ENCODE data around the gene TRIM41. TPM values are rescaled to one million over a fixed set of nuclear protein-coding genes. Genes with fewer than 3 reads are reported as not detected.
"Not testable (repeated sequence)": the region's sequence is repeated elsewhere in the genome, so short reads cannot be mapped to it uniquely, and the experiment has no call there.

Gene TRIM41
- 10 to 100 TPM; 35.2 to 42.7 TPM for total RNA-seq
- 2.2 TPM for polyA plus RNA-seq

DNA sequence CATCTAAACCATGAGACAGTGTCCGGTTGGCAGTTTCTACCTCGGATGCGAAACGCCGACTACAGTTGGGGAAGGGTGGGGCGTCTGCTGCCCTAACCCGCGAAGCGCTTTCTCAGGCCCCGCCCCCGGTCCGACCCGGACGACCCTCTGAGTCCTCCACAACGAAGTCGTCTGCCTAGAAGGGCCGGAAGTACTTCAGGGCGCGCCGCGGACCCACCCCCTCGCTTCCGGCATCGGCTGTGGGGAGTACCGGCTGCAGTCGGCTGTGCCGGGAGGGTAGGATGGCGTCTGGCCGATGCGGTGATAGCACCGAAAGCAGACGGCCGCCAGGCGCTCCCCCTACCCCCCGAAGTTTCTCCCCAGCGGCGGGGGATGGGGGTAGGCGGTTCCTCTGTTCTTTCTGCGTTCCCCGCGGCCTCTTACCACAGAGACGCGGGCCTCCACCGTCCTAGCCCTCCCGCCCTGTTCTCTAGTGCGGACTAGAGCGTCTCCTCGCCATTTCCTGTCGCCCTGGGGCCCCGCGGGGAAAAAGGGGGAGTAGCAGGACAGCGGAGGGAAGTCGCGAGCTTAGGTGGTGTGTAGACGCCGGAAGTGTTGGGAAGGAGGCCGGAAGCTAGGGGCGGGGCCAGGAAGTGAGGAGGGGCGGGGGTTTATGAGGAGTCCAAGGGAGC is at the start of gene TRIM41:
TSS of gene TRIM41 (plus strand) at position 224 of the 671 bp plus-strand sequence. CDS start 719 bp downstream, outside the sequence.
- Mint-ChIP-seq H3K27ac (peak within 1 kb of the TSS; percentile 91 to 100 (median 100)), H3K27me3 (peaks cover 1 to 21% of the 10 kb centered on the region in 2 donors), H3K4me1 (peaks cover 56 to 75% (median 58%) of the 10 kb centered on the region in 3 donors), H3K9me3 (peaks cover 0 to 12% (median 9%) of the 10 kb centered on the region in 5 donors), H3K4me3 (peak within 1 kb of the TSS; percentile 88 to 99 (median 92)), H3K36me3 (peaks cover 0 to 28% (median 0%) of the 10 kb centered on the region in 3 donors)
- H3K4me1 ChIP-seq (ENCODE audit: insufficient read depth, low read length) = peaks cover 54% of the 10 kb centered on the region
- peak within 1 kb of the TSS; percentile 91 for H3K27ac ChIP-seq (ENCODE audit: low read depth, low read length)
- no peaks in the 10 kb centered on the region for H3K9me3 ChIP-seq (ENCODE audit: low read length)
- H3K4me3 ChIP-seq (ENCODE audit: low read length) = peak within 1 kb of the TSS; percentile 85
- H3K27me3 ChIP-seq (ENCODE audit: insufficient read depth, low read length, poor library complexity, severe bottlenecking) = no peaks in the 10 kb centered on the region
- ChIA-PET POLR2A (interaction anchor here (0.5 to 4.4 kb wide), 12 partner anchors 12 to 51 kb away, joined by 3 to 101 read pairs (median 11); partner anchors contain the start of genes RACK1, TRIM52 and TRIM7), CTCF (interaction anchor here (1.4 to 3.6 kb wide), 7 partner anchors 12 to 41 kb away, joined by 3 to 40 read pairs (median 13); partner anchors contain the start of genes RACK1 and TRIM52)
- DNase-seq = peak; percentile 95 to 99 (median 98)
- no peaks in the 10 kb centered on the region for H3K36me3 ChIP-seq (ENCODE audit: insufficient read depth, low read length)

DNA sequence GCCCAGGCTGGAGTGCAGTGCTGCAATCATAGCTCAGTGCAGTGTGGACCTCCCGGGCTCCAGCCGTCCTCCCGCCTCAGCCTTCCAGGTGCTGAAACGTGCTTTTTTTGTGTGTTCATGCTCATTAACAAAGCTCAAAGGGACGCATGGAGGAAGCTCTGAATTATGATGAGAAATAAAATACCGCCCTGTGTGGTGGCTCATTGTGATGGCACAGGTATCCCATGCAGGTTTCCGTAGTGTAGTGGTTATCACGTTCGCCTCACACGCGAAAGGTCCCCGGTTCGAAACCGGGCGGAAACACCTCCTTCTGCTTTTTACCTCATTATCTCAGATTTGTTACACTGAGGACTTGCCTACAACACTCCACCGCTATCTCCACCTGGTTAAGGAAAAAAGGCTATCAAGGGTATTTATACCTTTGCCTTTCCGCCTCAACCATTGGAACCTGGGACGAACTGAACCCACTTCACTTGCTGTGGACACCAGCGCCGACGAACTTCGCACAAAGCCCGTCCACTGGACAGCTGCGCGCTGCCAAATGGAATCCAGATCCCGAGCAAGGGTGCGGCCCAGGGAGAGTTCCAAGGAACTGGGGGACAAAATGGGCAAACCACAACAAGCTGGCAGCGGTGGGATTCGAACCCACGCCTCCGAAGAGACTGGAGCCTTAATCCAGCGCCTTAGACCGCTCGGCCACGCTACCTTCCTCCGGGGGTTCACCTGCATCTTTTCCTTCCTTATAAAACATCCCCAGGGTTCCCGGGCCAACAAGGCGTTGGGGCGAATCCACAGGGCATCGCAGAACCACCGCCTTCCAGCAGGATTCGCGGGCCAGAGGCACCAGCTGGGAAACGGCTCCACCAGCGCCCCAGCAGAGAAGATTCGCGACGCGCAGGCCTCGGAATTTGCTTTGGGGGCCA is 49.4 kb upstream of the TRIM41 start:
- Mint-ChIP-seq H3K4me1 (peaks cover 17 to 35% (median 31%) of the 10 kb centered on the region in 3 donors), H3K27ac (peak overlapping the region; percentile 38 to 90 (median 80)), H3K36me3 (no peaks in the 10 kb centered on the region), H3K27me3 (peaks cover 48 to 62% of the 10 kb centered on the region in 2 donors), H3K4me3 (peak overlapping the region; percentile 56 to 91 (median 84)), H3K9me3 (peaks cover 0 to 8% (median 0%) of the 10 kb centered on the region in 5 donors)
- DNase-seq = peak in 4 of 5 donors; percentile 33 to 71 (median 51)
- Histone ChIP-seq H3K36me3 (ENCODE audit: insufficient read depth, low read length) (no peaks in the 10 kb centered on the region), H3K27ac (ENCODE audit: low read depth, low read length) (no peak overlapping the region), H3K27me3 (ENCODE audit: insufficient read depth, low read length, poor library complexity, severe bottlenecking) (peaks cover 19% of the 10 kb centered on the region), H3K4me3 (ENCODE audit: low read length) (peak overlapping the region; percentile 32), H3K9me3 (ENCODE audit: low read length) (no peaks in the 10 kb centered on the region), H3K4me1 (ENCODE audit: insufficient read depth, low read length) (peaks cover 18% of the 10 kb centered on the region)
- CTCF ChIA-PET = interaction anchor here (0.6 to 2.6 kb wide), 7 partner anchors 11 to 87 kb away, joined by 3 to 13 read pairs (median 5); partner anchors contain the start of gene TRIM52
- POLR2A ChIA-PET = interaction anchor here (0.6 to 3.5 kb wide), 3 partner anchors 11 to 88 kb away, joined by 4 to 10 read pairs (median 4); partner anchors contain the start of gene TRIM52

DNA sequence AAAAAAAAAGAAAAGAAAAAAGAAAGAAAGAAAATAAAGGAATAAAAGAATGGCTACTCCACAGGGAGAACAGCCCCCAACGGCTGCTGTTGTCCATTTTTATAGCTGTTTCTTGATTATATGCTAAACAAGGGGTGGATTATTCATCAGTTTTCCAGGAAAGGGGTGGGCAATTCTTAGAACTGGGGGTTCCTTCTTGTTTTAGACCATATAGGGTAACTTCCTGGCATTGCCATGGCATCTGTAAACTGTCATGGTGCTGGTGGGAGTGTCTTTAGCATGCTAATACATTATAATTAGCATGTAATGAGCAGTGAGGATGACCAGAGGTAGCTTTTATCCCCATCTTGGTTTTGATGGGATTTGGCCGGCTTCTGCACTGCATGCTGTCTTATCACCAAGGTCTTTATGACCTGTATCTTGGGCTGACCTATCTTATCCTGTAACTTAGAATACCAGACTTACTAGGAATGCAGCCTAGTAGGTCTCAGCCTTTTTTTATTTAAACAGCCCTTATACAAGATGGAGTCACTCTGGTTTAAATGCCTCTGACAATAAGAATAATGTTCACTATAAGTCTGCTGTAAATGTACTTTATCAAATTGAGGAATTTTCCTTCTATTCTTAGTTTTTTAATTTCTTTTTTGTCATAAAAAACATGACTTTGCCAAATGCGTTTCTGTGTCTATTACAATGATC is 46.7 kb upstream of the TRIM41 start:
- Mint-ChIP-seq H3K4me3 (peak overlapping the region in 1 of 7 donors; percentile 9), H3K27me3 (peaks cover 22 to 35% of the 10 kb centered on the region in 2 donors), H3K27ac (no peak overlapping the region), H3K4me1 (peaks cover 8 to 14% (median 13%) of the 10 kb centered on the region in 3 donors), H3K9me3 (peaks cover 0 to 5% (median 0%) of the 10 kb centered on the region in 5 donors), H3K36me3 (no peaks in the 10 kb centered on the region)
- Histone ChIP-seq H3K4me3 (ENCODE audit: low read length) (no peak overlapping the region), H3K27ac (ENCODE audit: low read depth, low read length) (no peak overlapping the region), H3K9me3 (ENCODE audit: low read length) (no peaks in the 10 kb centered on the region), H3K27me3 (ENCODE audit: insufficient read depth, low read length, poor library complexity, severe bottlenecking) (peaks cover 12% of the 10 kb centered on the region), H3K36me3 (ENCODE audit: insufficient read depth, low read length) (no peaks in the 10 kb centered on the region), H3K4me1 (ENCODE audit: insufficient read depth, low read length) (peaks cover 10% of the 10 kb centered on the region)
- ChIA-PET CTCF (no interaction called here), POLR2A (no interaction called here)
- DNase-seq = no peak

DNA sequence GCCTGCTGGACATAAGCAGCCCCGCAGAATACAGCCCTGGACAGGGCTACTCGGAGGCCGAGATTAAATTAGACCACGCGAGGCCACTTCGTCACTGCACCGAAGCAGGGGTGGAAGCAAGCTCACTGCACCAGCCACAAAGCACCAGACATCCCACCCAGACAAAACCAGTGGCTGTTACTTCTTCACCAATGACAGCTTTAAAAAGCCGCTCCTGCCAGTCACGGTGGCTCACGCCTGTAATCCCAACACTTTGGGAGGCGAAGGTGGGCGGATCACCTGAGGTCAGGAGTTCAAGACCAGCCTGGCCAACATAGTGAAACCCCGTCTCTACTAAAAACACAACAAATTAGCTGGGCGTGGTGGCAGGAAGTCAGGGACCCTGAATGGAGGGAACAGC is 45.5 kb upstream of the TRIM41 start:
- POLR2A ChIA-PET, CTCF ChIA-PET: not testable (repeated sequence)

DNA sequence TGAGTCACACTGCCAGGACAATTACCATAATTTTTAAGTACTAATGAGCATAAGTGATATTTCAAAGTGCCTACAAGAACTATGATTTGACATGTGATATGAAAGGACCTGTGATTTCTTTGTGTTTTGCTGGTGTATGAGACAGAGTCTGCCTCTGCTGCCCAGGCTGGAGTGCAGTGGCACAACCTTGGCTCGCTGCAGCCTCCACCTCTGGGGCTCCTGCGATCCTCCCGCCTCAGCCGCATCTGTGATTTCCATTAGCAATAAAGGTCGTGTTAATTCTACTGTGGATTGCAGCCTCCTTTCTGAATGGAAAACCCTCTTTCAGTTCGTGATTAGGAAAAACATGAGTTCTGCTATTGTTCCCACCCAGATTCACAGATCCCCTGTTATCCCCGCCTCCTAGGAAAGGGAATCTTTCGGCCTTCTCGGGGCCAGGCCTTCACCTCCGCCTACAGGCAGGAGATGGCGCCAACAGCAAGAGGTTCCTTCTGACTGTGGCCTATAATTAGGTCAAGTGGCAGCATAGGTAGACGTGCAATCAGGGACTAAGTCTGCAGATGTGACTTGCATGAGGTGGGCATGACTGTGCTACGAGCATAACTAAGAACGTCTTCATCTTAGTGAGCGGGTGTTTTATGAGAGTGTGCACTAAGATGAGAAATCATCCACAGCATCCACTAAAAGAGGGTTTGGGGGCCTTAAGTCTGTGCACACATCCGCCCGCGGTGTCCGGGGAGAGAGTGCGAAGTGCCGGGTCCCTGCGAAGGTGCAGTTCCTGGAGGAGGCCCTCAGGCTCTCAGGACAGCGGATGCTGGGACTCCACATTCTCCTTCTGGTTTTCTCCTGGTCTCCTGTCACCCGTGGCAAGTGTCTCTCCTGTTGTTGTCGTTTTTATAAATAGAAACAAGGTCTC is 41.2 kb upstream of the TRIM41 start:
- Mint-ChIP-seq H3K36me3 (peaks cover 0 to 2% (median 0%) of the 10 kb centered on the region in 3 donors), H3K4me1 (peaks cover 31 to 41% (median 38%) of the 10 kb centered on the region in 3 donors), H3K9me3 (no peaks in the 10 kb centered on the region), H3K27ac (peak overlapping the region; percentile 4 to 98 (median 88)), H3K27me3 (peaks cover under 1 to 5% of the 10 kb centered on the region in 2 donors), H3K4me3 (peak overlapping the region in 6 of 7 donors; percentile 48 to 88 (median 84))
- ChIA-PET POLR2A (interaction anchor here (1.5 kb wide), 1 partner anchor 10 kb away, joined by 4 read pairs; no protein-coding TSS in a partner anchor), CTCF (interaction anchor here (1.0 to 2.9 kb wide), 2 partner anchors 11 to 20 kb away, joined by 3 to 6 read pairs; no protein-coding TSS in a partner anchor)
- Histone ChIP-seq H3K27ac (ENCODE audit: low read depth, low read length) (no peak overlapping the region), H3K36me3 (ENCODE audit: insufficient read depth, low read length) (no peaks in the 10 kb centered on the region), H3K4me3 (ENCODE audit: low read length) (no peak overlapping the region), H3K4me1 (ENCODE audit: insufficient read depth, low read length) (peaks cover 4% of the 10 kb centered on the region), H3K9me3 (ENCODE audit: low read length) (no peaks in the 10 kb centered on the region), H3K27me3 (ENCODE audit: insufficient read depth, low read length, poor library complexity, severe bottlenecking) (no peaks in the 10 kb centered on the region)
- peak; percentile 49 to 79 (median 66) for DNase-seq

More for the DNA sequence above, 45.5 kb upstream of the TRIM41 start:
- not testable (repeated sequence) for H3K27ac ChIP-seq (ENCODE audit: low read depth, low read length); H3K4me3 ChIP-seq (ENCODE audit: low read length); H3K4me1 ChIP-seq (ENCODE audit: insufficient read depth, low read length); H3K9me3 Mint-ChIP-seq; H3K9me3 ChIP-seq (ENCODE audit: low read length); H3K4me3 Mint-ChIP-seq; DNase-seq; H3K36me3 ChIP-seq (ENCODE audit: insufficient read depth, low read length); H3K36me3 Mint-ChIP-seq
- H3K27me3 ChIP-seq (ENCODE audit: insufficient read depth, low read length, poor library complexity, severe bottlenecking) = peaks cover 12% of the 10 kb centered on the region
- peaks cover 17 to 22% (median 21%) of the 10 kb centered on the region in 3 donors for H3K4me1 Mint-ChIP-seq
- H3K27ac Mint-ChIP-seq = peak overlapping the region in 1 of 8 donors; percentile 88
- H3K27me3 Mint-ChIP-seq = peaks cover 21 to 25% of the 10 kb centered on the region in 2 donors

DNA sequence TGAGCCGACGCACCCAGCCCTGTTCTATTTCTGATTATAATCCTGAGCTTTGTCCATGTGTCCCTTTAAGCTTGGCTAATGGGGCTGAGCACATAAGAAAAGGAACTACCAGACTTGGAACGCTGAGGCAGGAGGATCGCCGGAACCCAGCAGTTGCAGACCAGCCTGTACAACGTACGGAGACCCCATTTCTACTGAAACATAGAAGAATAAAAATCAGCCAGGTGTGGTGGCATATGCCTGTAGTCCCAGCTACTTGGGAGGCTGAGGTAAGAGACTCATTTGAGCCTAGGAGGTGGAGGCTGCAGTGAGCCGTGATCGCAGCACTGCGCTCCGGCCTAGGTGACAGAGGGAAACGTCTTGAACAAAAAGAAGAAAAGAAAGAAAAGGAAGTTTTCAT is 40.4 kb upstream of the TRIM41 start:
- H3K36me3 ChIP-seq (ENCODE audit: insufficient read depth, low read length) = no peaks in the 10 kb centered on the region
- Mint-ChIP-seq H3K4me3 (peak overlapping the region; percentile 63 to 88 (median 85)), H3K27ac (peak overlapping the region in 7 of 8 donors; percentile 84 to 98 (median 91)), H3K9me3 (peaks cover 0 to 2% (median 0%) of the 10 kb centered on the region in 5 donors), H3K27me3 (peaks cover 0 to 6% of the 10 kb centered on the region in 2 donors), H3K4me1 (peaks cover 32 to 44% (median 43%) of the 10 kb centered on the region in 3 donors), H3K36me3 (peaks cover 0 to 2% (median 0%) of the 10 kb centered on the region in 3 donors)
- H3K9me3 ChIP-seq (ENCODE audit: low read length) = no peaks in the 10 kb centered on the region
- H3K4me1 ChIP-seq (ENCODE audit: insufficient read depth, low read length) = peaks cover 4% of the 10 kb centered on the region
- no peak overlapping the region for H3K4me3 ChIP-seq (ENCODE audit: low read length)
- H3K27me3 ChIP-seq (ENCODE audit: insufficient read depth, low read length, poor library complexity, severe bottlenecking) = no peaks in the 10 kb centered on the region
- H3K27ac ChIP-seq (ENCODE audit: low read depth, low read length) = no peak overlapping the region
- DNase-seq = no peak
- POLR2A ChIA-PET = interaction anchor here (1.5 kb wide), 1 partner anchor 9 kb away, joined by 4 read pairs; no protein-coding TSS in a partner anchor
- CTCF ChIA-PET = interaction anchor here (2.9 kb wide), 1 partner anchor 10 kb away, joined by 6 read pairs; no protein-coding TSS in a partner anchor
